HG03439 (cell line): ENCODE data around the gene POLR3A.

Experiments
- ATAC-seq: cut with Tn5 transposase; IDR thresholded peaks from one replicate; pipeline ENCODE4 v1.9.1; 2021; ENCODE audit warnings: mild to moderate bottlenecking, moderate library complexity; ENCODE audit not compliant: unreplicated experiment

Gene POLR3A

DNA sequence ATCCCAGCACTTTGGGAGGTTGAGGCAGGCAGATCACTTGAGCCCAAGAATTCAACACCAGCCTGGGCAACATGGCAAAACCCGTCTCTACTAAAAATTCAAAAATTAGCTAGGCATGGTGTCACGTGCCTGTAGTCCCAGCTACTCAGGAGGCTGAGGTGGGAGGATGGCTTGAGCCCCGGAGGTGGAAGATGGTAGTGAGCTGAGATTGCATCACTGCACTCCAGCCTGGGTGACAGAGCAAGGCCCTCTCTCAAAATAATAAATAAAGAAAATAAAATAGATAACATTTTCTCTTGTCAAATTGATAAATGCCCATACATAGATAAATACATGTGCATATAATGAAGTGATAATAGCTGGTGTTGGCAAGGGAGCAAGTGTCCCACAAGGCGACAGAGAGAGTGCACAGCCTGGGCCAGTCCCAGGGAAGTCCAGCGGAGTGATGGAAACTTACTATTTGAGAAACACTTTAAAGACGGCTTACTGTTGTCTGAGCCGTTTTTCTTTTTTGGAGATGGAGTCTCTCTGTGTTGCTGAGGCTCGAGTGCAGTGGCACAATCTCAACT is 69.3 kb downstream of the POLR3A start:
- no peak for ATAC-seq

- no peak for ATAC-seq
These were observed 69.9 kb downstream of the POLR3A start for GRCh38 chr10:77959384-77959783.

GRCh38 chr10:77955136-77955535 is 74.2 kb downstream of the POLR3A start:
- no peak for ATAC-seq

DNA sequence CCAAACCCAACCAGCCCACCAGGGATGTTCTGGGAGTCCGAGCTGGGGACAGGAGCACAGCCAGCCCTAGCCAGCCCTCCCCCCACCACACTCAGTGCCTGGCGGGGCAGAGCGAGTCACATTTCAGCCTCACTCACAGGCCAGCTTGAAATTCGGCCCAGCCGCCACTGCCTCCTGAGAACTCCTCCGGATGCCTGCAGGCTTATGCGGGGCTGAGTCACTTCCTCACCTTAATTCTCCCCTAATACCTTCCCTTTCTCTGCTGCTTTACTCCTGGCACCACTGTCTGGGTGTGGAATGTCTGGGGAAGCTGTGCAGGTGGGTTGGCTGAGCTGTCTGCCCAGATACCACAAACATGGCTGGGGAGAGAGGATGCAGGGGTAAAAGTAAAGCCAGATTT is 80.1 kb downstream of the POLR3A start:
- ATAC-seq, result no peak

- ATAC-seq, result no peak
These were observed 83.2 kb downstream of the POLR3A start for GRCh38 chr10:77946084-77946483.

- no peak for ATAC-seq
These were observed 84.8 kb downstream of the POLR3A start for GRCh38 chr10:77944519-77944918.

GRCh38 chr10:77943121-77943901 is 86.0 kb downstream of the POLR3A start:
- ATAC-seq, result no peak

- no peak for ATAC-seq
These were observed 87.5 kb downstream of the POLR3A start for GRCh38 chr10:77941790-77942189.

DNA sequence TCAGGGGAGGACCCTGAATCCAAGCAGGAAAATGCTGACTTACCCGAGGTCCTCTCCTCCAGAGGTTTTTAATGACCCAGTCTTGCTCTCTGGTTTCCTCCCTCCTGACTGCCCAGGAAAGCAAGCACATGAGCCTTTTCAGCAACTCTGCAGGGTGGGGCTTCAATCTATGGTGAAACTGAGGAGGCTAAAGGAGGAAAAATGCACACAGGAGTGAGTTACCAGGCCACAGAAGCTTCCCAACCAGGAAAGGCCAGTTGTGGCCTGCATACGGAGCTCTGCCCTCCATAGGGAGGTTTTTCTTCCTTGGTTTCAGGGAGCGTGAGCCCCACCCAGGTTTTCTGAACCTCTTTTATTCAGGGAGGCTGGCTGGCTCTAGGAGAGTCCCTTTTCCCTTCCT is 88.7 kb downstream of the POLR3A start:
- ATAC-seq, result no peak

- ATAC-seq, result no peak
These were observed 89.1 kb downstream of the POLR3A start for GRCh38 chr10:77940225-77940624.

DNA sequence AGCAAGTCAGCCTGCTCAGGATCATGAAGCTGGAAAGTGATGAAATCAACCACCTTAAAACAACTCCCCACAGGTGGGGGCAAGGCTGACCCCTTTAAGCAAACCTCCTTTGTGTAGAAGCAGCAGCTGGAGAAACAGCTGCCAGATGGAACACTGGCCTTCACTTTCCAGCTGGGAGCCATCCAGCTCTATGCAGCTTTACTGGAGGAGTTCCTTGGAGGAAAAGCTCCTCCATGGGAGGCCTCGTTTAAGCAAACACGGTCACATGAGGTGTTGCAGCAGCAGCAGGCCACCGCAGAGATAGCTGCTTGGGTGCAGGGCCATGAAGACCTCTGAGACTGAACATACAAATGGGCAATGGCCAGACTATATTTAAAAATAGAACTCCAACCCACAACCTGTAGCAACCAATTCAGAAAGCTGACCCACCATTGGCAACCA is 89.7 kb downstream of the POLR3A start:
- ATAC-seq, result no peak

GRCh38 chr10:77936697-77937567 is 92.4 kb downstream of the POLR3A start:
- no peak for ATAC-seq

DNA sequence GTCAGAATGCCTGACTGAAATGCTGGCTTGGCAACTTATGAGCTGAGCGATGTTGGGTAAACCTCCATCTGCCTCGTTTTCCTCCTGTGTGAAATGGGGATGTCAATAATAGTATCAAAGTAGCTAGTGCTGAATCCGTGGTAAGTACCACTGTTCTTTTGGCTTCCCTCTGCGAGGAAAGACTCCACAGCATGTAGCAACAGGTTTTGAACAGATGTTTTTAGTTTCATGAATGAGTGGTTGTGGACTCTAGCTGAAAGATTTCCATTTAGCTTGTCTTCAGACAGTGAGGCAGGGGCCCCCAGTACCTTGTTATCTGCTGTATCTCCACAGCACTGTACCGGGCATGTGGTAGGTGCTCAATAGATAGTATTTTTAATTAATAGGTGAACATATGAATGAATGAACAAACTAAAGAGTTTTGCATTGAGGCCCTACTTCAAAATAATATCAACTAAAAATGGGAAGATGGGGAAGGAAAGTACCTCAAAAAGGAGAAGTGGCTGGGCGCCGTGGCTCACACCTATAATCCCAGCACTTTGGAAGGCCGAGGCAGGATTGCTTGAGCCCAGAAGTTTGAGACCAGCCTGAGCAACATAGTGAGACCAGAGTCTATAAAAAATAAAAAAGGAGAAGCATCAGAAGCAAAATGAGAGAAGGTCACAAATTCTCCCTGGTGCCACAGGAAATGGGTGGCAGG is 97.1 kb downstream of the POLR3A start:
- ATAC-seq, result no peak

DNA sequence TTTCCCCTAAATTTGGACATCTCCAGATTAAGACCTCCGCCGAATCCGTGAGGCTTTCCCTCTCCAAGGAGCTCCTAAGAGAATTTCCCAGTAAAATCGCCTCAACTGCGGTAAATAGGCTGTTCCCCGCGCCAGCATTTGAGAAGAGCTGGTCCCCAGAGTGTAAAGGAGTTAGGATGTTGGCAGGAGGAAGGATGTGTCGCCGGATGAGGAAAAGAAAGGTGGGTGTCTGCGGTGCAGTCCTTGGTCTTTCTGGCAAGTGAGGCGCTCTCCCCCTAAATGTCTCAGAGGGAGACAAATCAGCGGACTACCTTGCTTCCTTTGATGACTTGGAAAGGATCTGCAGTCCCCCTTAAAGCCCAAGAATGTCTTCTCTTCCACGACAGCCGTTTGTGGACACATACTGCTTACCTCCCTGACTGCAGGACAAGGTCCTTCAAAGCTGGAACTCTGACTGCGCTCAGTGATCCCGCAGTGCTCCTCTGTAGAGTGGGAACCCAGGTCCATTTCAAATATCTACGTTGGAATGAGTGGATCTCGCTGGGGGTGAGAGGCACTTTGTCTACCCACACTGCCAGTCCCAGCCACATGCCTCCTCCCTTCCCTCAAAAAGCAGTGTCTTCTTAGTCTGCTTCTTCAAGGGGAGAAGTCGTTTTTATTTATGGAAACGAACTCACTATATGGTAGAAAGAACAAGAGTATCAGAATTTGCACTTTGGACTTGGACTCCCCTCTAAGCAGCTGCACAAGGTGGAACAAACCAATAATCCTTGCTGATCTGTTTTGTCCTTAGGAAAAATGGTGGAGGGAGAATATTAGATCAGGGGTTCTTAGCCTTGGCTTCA is 101.7 kb downstream of the POLR3A start:
- ATAC-seq, result no peak

- no peak for ATAC-seq
These were observed 102.5 kb downstream of the POLR3A start, which contains the start of gene DLG5 for GRCh38 chr10:77926566-77927401. DLG5 (minus strand) TSS chr10:77926755; CDS start chr10:77926520, 235 bp downstream.

- no peak for ATAC-seq
These were observed 103.3 kb downstream of the POLR3A start for GRCh38 chr10:77925795-77926565.

- ATAC-seq, result no peak
These were observed 103.9 kb downstream of the POLR3A start for GRCh38 chr10:77925410-77925794.

DNA sequence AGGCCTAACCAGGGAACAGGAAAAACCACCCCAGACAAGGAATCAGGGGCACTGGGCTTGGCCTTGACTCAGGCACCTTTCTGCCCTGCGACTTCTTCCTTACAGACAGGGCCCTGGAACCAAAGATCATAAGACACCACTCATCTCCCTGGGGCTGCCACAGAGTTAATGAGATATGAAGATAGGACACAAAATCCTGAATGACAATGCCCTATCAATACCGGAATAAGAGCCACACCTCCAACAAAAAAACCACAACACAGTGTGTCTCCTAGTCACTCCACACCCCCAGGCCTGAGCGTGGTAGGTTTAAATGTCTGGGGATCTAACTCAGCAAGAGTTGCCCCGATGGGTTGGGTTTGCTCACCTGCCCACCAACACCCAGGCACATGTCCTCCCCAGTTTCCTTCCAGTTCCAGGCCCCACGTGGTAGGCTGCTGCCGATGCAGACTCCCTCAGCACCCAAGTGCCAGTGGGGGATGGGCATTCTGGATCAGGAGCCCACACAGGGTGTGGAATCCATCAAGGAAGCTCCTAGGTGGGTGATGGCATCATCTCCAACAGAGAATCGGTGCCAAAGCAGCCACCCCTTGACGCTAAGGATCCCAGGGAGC is 106.6 kb downstream of the POLR3A start:
- ATAC-seq, result no peak
